SK-N-SH (cell line): Measurements from ENCODE around the gene LONRF2.

ENCODE experiments used
- CTCF ChIP-seq: fragments of 200-600 bp; sonication (generic); IDR thresholded peaks from 2 replicates; pipeline ENCODE4 v1.6.1; 2017; ENCODE audit warnings: antibody characterized with exemption, mild to moderate bottlenecking, moderate library complexity
- GATA2 ChIP-seq: sonication (generic); formaldehyde crosslinking; IDR thresholded peaks from 2 replicates; pipeline ENCODE4 v1.5.0; 2020; ENCODE audit warnings: mild to moderate bottlenecking, missing genetic modification reagents
- PBX3 ChIP-seq: IDR thresholded peaks from 2 replicates; pipeline ENCODE4; 2012
- RCOR1 ChIP-seq: fragments of 150-350 bp; IDR thresholded peaks from 2 replicates; pipeline ENCODE4 v1.6.1; 2017; ENCODE audit warnings: antibody characterized with exemption, low read length
- RXRA ChIP-seq: IDR thresholded peaks from 2 replicates; pipeline ENCODE4 v1.4.0; 2012; ENCODE audit warnings: low read depth, mild to moderate bottlenecking, borderline replicate concordance
- SIN3A ChIP-seq: IDR thresholded peaks from 2 replicates; pipeline ENCODE4 v1.6.1; 2012; ENCODE audit warnings: low read depth, mild to moderate bottlenecking, low read length, moderate library complexity, borderline replicate concordance
- SMC3 ChIP-seq: IDR thresholded peaks from 2 replicates; pipeline ENCODE4 v1.6.1; 2012; ENCODE audit warnings: low read depth, low read length, improper control_type of control experiment
- ZBTB33 ChIP-seq: IDR thresholded peaks from 2 replicates; pipeline ENCODE4 v1.4.0; 2012; ENCODE audit warnings: low read depth, borderline replicate concordance

GRCh38 chr2:100262555-100263320 is 59.6 kb downstream of the LONRF2 start:
- TF ChIP-seq CTCF (peak; percentile 97), GATA2 (no peak), PBX3 (no peak), SMC3 (peak; percentile 95), RCOR1 (0 out of 2 replicates have a peak, but pooled peaks have one; percentile 19), RXRA (no peak), ZBTB33 (no peak), SIN3A (no peak)
